Subcutaneous abdominal adipose tissue (tissue), 5 donors: ENCODE data around the gene OR51Q1.

Experiments used
- H3K27ac ChIP-seq: one replicate; pipeline ENCODE4 v1.7.0; 2013; ENCODE audit warnings: low read depth, mild to moderate bottlenecking, inconsistent platforms, low read length, moderate library complexity
- H3K27me3 ChIP-seq, 5 donors: one replicate each; pipeline ENCODE4 v1.7.0; 2013; ENCODE audit warnings: low read length in 5 of 5, inconsistent platforms in 1 of 5; ENCODE audit not compliant: control insufficient read depth in 5 of 5, insufficient read depth in 4 of 5
- H3K36me3 ChIP-seq, 5 donors: one replicate each; pipeline ENCODE4 v1.7.0; 2013; ENCODE audit warnings: low read length in 5 of 5; ENCODE audit not compliant: control insufficient read depth in 5 of 5, insufficient read depth in 5 of 5
- H3K4me1 ChIP-seq, 5 donors: one replicate each; pipeline ENCODE4 v1.7.0; 2013; ENCODE audit warnings: low read length in 5 of 5, mild to moderate bottlenecking in 3 of 5, moderate library complexity in 1 of 5; ENCODE audit not compliant: control insufficient read depth in 5 of 5, insufficient read depth in 5 of 5
- H3K4me3 ChIP-seq, 5 donors: one replicate each; pipeline ENCODE4 v1.7.0; 2013; ENCODE audit warnings: low read length in 5 of 5, low read depth in 1 of 5
- H3K9ac ChIP-seq, 5 donors: one replicate each; pipeline ENCODE4 v1.7.0; 2013; ENCODE audit warnings: low read length in 5 of 5, mild to moderate bottlenecking in 4 of 5, moderate library complexity in 3 of 5
- H3K9me3 ChIP-seq, 5 donors: one replicate each; pipeline ENCODE4 v1.7.0; 2013; ENCODE audit warnings: low read length in 5 of 5; ENCODE audit not compliant: control insufficient read depth in 5 of 5
- donor health status: healthy.
- donor health status: healthy.
- donor health status: healthy.
- donor health status: healthy.
- donor health status: healthy.

The OR51Q1 gene

GRCh38 chr11:5441414-5441813 lies 19.5 kb downstream of the OR51Q1 start, which contains the start of gene OR51I1:
Gene OR51I1, minus strand, starts transcription at chr11:5441514. Its CDS starts 0 bp downstream, at chr11:5441514.
- no peak within 1 kb of the TSS for H3K9ac ChIP-seq
- no peaks in the 10 kb centered on the region for H3K9me3 ChIP-seq
- no peaks in the 10 kb centered on the region for H3K27me3 ChIP-seq
- no peaks in the 10 kb centered on the region for H3K36me3 ChIP-seq
- no peak within 1 kb of the TSS for H3K27ac ChIP-seq
- H3K4me3 ChIP-seq: no peak within 1 kb of the TSS
- H3K4me1 ChIP-seq: no peaks in the 10 kb centered on the region

- H3K4me3 ChIP-seq: no peak overlapping the region
- no peaks in the 10 kb centered on the region for H3K9me3 ChIP-seq
- H3K27ac ChIP-seq: no peak overlapping the region
- no peaks in the 10 kb centered on the region for H3K27me3 ChIP-seq
- H3K9ac ChIP-seq: no peak overlapping the region
- H3K4me1 ChIP-seq: no peaks in the 10 kb centered on the region
- H3K36me3 ChIP-seq: no peaks in the 10 kb centered on the region
These were observed 22.0 kb downstream of the OR51Q1 start for GRCh38 chr11:5443835-5444393.

GRCh38 chr11:5449023-5449422 lies 27.1 kb downstream of the OR51Q1 start, which contains the start of gene OR51I2:
Gene OR51I2, plus strand, starts transcription at chr11:5449323. Its CDS starts 4,166 bp downstream, at chr11:5453489.
- H3K4me1 ChIP-seq: no peaks in the 10 kb centered on the region
- H3K9ac ChIP-seq: no peak within 1 kb of the TSS
- no peaks in the 10 kb centered on the region for H3K9me3 ChIP-seq
- no peak within 1 kb of the TSS for H3K27ac ChIP-seq
- no peaks in the 10 kb centered on the region for H3K36me3 ChIP-seq
- no peaks in the 10 kb centered on the region for H3K27me3 ChIP-seq
- no peak within 1 kb of the TSS for H3K4me3 ChIP-seq

- Histone ChIP-seq H3K27me3 (no peaks in the 10 kb centered on the region), H3K4me1 (no peaks in the 10 kb centered on the region), H3K36me3 (no peaks in the 10 kb centered on the region), H3K9me3 (no peaks in the 10 kb centered on the region), H3K27ac (no peak overlapping the region), H3K4me3 (no peak overlapping the region), H3K9ac (no peak overlapping the region)
These were observed 27.5 kb downstream of the OR51Q1 start for GRCh38 chr11:5449432-5449831.

DNA sequence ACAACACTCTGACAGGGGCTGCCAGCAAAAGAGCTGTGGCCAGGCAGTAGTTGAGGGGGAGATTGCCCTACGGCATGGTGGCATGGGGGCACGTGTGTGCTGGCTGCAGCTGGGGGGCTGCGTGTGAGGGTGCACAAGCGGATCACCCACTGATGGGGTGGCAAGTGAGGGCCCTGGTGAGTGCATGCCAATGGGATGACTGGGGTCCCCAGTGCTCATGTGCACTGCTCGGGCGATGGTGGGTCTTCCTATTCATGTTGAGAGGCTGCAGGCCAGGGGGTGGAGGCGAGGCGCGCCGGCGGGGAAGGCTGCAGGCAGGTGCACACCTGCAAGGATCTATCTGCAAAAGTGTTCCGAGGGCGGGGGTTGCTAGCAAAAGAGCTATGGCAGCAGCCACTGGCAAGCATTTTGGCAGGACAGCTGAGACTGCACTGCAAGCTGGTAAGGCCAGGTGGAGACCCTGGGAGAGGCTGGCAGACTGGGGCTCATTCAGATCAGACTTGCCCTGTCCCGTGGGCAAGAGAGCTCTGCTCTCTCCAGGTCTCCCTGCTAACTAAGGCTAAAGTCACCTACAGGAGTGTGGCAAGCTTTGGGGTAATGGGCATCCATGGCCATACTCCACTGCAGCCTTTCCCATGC lies 39.2 kb downstream of the OR51Q1 start:
- H3K36me3 ChIP-seq: no peaks in the 10 kb centered on the region
- H3K27ac ChIP-seq: no peak overlapping the region
- no peak overlapping the region for H3K4me3 ChIP-seq
- no peaks in the 10 kb centered on the region for H3K27me3 ChIP-seq
- no peaks in the 10 kb centered on the region for H3K9me3 ChIP-seq
- H3K4me1 ChIP-seq: peaks cover 0 to 4% (median 0%) of the 10 kb centered on the region in 5 donors
- H3K9ac ChIP-seq: no peak overlapping the region

DNA sequence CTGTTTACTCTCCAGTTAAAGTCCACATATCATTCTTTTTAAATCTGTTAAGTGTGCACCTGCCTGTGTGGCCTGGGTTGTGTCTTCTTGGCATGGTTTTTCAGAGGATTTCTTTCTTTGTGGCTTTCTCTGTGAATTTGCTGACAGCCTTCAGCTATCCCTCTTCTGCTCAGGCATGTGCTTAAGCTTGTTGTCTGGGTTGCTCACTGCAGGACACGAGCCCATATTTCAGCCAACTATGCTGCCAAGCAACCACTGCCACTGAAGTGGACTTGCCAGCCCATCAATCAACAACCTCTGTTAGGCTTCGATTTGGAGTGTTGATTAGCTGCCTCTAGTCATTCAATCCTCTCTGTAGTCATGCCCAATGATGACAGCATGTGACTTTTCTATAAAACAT lies 45.6 kb downstream of the OR51Q1 start:
- no peak overlapping the region for H3K9ac ChIP-seq
- no peak overlapping the region for H3K27ac ChIP-seq
- no peaks in the 10 kb centered on the region for H3K9me3 ChIP-seq
- peaks cover 0 to 2% (median 0%) of the 10 kb centered on the region in 5 donors for H3K27me3 ChIP-seq
- no peaks in the 10 kb centered on the region for H3K36me3 ChIP-seq
- H3K4me3 ChIP-seq: no peak overlapping the region
- H3K4me1 ChIP-seq: peaks cover 0 to 4% (median 0%) of the 10 kb centered on the region in 5 donors
